Kasumi-1 (cell line): ENCODE results near the gene SNX12.

ENCODE experiments used
- DNase-seq, 2 experiments: peaks; one replicate each; lab custom pipeline; 2025; lab: John Stamatoyannopoulos, UW

Gene SNX12

DNA sequence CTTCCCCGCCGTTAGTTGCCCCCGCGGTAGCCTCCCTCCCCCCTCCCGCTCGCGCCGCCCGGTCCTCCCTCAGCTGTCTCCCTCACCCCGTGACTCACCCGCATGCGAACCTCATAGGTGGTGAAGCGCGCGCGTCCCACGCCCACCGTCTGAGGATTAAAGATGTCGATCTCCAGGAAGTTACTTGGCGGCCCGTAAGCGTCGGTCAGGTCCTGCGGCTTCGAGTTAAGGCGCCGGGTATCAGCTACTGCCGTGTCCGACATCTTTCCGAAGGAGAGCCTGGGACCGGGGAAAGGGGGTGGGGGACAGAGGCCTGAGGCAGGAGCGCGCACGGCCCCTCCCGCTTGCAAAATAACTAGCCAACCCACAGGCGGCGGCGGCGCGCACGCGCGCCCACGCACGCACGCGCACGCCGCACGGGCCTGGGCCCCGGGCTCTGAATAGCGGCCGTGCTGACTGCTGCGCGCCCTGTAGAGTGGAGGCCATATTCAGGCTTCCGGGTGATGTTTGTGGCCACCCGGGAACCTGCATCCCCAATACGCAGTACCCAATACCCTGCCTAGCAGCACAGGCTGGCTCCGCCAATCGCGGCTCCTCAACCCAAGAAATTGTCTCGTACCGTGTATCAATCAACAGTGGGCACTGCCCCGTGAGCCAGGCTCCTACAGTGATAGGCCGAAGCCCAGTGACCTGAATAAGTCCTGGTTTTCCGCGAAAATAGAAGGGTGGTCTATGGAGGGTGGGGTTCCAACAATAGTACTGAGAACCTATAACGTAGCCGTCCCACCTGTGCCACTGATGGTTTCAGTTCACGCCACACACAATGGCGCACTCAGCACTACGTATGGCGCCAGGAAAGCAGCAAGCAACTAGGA lies at the start of gene SNX12:
TSS of gene SNX12 (minus strand) at position 291 of the 875 bp plus-strand sequence. CDS start at position 263, 28 bp downstream.
- DNase-seq: peak; percentile 84 to 89

DNA sequence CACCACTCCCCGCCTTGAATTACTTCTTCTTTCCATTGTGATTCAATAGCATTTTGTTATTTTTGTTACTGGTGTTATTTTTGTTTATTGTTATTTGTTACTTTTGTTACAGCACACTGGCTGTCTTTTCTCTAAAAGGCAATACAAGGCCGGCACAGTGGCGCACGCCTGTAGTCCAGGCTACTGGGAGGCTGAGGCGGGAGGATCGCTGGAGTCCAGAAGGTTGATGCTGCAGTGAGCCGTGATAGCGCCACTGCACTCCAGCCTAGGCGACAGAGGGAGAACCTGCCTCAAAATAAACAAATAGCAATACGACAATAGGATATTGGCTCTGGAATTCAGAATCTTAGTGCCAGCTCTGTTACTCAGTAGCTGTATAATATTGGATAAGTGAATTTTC lies 49.2 kb upstream of the SNX12 start:
- DNase-seq: no peak

DNA sequence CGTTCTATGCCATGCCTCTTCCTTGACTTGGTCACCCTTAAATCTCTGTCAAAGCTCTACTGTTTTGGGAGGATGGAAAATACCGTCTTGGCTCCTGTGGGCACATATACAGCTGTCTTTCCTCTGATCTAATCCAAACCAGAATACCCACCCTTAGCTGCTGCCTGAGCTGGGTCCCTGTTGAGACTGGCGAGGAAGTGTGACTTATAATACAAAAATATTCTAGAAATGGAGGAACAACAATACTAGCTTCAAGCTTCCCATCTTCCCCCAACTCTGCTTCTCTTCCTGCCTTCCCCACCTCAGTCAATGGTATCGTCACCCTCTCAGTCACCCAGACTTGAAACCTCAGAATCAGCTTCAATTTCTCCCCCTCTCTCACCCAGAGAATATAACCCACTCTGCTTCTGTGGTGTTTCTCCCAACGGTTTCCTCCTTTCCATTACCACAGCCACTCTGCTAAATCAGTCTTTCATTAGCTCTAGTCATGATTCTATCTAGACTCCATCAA lies 43.8 kb upstream of the SNX12 start:
- peak; percentile 38 to 52 for DNase-seq

DNA sequence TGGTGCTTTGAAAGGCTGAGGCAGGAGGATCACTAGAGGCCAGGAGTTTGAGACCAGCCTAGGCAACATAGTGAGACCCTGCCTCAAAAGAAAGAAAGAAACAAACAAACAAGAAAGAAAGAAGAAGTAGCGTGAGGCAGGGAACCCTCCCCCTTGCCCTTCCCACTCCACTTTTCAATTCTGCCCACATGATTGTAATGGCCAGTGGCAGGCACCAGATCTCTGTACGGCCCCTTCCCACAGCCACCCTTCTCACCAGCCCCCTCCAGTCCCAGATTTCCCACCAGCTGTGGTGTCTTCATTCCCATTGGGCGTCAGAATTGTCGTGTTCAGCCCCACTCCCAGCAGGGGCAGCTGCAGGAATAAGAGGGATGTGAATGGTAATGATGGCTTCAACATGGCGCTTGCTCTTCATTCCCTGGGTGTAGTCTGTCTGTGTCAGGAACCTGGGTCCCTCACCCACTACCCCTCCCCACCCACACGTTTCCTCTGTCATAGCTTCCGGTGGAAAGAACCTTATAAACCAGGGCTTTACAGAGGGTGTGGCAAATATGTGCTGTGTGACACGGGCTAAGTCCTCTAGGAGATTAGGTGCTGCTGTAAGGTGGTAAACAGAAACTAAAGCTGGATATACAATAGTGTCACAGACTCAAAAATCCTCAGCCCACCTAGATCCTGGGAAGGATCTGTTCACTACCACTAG lies 43.2 kb upstream of the SNX12 start, which contains the start of gene IL2RG:
TSS of gene IL2RG (minus strand) at position 437 of the 703 bp plus-strand sequence. CDS start at position 399, 38 bp downstream.
- DNase-seq: peak; percentile 57 to 61

DNA sequence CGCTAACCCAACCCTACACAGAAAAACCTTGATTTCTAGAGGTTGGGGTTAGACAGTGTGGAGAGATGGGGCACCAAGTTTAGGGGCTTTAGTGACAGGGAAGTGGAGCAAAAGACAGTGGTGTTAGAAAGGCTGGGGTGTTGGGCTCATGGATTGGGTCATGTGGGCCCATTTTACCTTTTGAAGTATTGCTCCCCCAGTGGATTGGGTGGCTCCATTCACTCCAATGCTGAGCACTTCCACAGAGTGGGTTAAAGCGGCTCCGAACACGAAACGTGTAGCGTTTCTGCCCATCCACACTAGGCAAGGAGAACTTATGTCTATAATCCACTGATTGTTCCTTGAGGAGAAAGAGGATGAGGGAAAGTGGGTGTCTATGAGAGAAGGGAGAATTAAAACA lies 40.9 kb upstream of the SNX12 start:
- DNase-seq: no peak

DNA sequence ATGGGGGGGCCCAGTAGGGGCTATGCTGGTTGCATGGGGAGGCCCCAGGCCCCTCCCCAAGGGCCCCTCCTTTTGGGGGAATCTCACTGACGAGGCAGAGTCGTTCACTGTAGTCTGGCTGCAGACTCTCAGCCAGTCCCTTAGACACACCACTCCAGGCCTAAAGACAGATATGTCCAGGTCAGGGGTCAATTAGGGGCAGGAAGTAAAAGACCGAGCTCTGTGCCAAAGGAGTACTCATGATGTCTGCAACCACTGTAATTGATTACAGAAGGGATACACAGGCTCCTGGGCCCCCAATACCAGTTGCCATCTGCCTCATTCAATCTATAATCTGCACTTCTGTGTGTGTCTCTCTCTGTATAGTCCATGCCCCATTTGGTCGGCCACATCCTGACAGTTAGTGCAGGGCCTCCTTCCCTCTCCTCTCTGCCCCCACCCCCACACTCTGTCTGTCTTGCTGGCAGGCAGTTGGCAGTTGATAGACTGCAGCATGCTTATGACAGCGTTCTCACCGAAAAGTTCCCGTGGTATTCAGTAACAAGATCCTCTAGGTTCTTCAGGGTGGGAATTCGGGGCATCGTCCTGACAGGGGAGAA lies 39.7 kb upstream of the SNX12 start:
- peak; percentile 47 to 68 for DNase-seq

DNA sequence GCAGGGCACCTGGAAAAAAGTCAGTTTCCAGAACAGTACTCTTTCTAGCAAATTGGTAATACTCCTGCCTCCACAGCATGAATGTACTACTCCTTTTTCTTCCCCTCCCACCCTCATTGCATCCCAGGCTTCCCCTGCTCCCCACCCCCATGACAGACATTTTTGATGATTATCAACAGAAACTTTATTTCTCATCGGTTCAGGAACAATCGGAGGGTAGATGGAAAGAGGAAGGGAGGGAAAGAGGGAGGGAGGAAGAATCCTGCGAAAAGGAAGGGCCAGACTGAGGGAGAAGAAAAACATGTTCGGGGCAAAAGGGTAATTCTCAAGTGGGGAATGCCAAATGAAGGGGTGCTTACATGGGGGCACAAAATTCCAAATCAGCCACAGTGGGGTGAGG lies 39.1 kb upstream of the SNX12 start:
- no peak for DNase-seq

DNA sequence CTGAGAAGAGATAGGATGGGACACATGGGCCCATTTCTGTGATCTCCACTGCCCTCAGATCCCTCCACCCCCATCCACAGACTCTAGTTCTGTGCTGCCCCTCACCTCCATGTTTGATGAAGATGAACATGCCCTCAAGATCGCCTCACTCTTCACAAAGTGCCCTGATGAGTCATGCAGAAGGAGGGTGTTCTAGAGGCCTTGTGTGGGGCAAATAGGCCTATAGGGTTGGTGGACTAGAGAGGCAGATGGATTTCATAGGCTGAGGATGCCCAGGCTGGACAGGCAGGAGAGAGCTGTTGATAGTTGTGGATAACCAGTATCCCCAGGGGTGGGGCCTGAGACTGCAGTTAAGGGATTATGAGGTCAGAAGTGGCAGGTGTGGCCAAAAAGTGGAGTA lies 38.3 kb upstream of the SNX12 start, which contains the start of gene CXorf65:
TSS of gene CXorf65 (minus strand) at position 314 of the 400 bp plus-strand sequence. CDS start at position 130, 184 bp downstream.
- DNase-seq: peak; percentile 9 to 24

DNA sequence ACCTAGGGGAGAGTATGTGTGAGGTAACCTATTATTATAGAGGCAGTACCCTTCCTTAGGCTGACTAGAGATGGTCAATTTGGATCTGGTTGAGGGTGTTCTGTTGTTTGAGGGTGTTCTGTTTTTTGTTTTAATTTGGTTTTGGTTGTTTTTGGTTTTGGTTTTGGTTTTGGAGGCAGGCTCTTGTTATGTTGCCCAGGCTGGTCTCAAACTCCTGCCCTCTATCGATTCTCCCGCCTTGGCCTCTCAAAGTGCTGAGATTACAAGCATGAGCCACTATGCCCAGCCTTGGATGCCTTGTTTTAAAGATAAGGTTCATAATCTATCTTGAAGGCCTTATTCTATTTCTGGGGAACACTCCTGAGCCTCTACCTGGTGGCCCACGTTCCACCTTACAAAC lies 37.5 kb upstream of the SNX12 start:
- no peak for DNase-seq

DNA sequence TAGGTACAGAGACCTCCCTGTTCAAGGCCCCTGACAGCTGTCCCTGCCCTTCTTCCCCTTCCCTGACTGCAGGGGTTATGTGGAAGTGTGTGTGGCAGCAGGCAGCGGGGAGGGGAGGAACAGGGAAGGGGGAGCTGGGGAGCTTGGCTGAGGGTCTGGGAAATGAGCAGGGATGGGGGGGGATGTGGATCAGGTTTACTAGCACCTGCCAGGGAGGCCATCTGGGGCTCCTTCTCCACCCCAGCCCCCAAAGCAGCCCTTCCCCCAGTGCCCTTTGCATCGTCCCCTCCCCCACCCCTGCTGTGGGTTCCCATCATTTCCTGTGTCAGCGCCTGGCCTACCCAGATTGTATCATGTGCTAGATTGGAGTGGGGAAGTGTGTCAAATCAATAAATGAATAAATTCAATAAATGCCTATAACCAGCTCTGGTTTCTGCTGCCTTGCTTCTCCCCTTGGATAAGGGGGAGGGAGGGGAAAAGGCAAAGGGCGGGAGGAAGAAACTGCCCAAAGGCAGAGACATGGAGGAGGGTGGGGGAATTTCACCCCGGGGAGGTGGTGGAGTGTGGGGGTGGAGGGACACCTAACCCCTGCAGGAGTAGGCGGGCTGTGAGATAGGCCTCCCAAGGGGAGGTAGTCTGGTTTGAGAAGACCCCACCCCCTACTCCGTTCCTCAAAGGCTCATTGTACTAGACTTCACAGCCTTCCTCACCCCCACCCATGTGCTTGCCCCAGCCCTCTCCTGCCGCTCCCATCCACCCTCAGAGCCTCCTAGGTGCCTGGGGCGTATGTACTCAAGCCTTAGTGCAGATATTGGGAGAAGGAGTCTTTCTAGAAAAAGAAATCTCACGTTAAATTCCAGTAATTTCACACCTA lies 35.2 kb upstream of the SNX12 start:
- DNase-seq: peak; percentile 86 to 87

DNA sequence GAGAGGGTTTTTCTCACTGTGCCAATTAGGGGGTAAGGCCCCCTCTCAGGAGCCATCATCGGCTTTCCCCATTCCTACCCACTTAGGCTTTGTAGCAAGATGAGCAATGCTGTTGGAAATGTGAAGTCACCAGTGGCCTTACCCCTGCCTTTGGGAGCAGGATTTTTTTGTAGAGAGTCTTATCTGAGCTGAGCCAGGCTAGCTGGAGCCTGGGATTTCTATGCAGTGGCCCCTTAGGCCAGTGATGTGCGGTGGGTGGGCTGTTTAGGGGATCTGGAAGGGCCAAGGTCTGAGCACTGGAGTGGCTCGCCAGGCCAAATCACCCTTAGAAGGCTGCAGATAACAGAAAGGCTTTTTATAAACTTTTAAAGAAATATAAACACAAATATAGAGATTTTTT lies 34.2 kb upstream of the SNX12 start:
- DNase-seq: no peak

DNA sequence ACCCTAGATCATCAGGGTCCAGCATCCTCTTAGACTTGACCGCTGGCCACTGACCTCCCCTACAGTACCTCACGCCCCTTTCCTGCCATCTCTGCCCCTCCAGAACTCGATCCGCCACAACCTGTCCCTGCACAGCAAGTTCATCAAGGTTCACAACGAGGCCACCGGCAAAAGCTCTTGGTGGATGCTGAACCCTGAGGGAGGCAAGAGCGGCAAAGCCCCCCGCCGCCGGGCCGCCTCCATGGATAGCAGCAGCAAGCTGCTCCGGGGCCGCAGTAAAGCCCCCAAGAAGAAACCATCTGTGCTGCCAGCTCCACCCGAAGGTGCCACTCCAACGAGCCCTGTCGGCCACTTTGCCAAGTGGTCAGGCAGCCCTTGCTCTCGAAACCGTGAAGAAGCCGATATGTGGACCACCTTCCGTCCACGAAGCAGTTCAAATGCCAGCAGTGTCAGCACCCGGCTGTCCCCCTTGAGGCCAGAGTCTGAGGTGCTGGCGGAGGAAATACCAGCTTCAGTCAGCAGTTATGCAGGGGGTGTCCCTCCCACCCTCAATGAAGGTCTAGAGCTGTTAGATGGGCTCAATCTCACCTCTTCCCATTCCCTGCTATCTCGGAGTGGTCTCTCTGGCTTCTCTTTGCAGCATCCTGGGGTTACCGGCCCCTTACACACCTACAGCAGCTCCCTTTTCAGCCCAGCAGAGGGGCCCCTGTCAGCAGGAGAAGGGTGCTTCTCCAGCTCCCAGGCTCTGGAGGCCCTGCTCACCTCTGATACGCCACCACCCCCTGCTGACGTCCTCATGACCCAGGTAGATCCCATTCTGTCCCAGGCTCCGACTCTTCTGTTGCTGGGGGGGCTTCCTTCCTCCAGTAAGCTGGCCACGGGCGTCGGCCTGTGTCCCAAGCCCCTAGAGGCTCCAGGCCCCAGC lies 32.7 kb upstream of the SNX12 start:
- DNase-seq: no peak

DNA sequence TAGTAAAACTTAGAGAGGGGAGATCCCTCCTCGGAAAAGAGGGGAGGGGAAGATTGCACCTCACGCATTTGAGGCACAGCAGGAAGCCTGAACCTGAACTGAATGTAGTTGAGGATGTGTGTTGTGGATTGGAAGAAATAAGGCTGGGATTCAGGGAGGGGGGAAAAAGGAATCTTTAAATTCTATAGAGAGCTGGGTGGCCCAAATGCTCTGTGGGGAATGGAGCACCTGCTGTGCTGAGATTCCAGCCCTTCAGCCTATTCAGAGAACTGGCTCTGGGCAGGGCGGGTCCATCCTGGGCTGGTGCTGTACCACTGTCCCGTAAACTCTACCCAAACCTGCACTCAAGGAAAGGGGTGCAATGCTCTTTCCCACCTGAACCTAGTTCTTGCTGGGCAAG lies 31.6 kb upstream of the SNX12 start:
- no peak for DNase-seq

DNA sequence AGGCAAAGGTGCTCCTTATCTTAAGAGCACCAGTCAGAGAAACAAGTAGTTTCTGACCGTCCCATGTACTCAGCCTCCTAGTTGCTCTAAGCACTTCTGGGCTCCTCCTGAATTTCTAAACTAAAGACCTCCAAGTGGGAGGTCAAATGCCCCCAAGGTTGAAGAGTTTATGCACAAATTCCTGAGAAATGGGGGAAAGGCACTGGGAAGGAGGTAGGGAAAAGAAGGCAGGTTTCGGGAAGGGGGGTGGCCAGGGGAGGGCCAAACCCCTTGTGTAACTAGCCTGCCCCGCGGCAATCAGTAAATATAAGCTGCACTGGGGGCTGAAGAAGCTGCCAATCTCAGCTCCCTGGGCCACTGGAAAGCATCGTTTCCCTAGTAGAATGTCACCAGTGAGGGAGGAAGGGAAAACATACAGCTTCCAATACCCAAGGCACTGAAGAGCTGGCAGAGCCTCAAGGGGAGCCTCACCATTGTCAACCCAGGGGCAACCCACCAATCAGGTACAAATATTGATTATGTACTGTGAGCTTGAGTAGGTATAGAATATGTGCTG lies 30.9 kb upstream of the SNX12 start:
- no peak for DNase-seq

DNA sequence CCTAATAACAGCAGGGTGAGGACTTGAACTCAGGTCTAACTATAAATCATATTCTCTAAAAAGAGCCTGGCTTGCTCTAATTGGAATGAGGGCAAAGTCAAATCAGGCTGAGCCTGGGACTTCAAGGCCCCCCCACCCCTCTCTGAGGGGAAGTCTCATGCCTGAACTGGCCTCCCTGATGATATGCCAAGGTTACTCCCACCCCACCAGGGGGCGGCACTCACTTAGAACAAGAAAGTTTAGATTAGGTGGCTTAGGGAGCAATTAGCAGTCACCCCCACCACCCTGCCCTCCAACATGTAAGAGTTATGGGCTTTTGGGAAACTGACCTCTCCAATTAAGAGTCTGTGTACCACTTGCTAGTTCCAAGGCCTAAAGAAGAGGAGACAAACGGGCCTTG lies 30.2 kb upstream of the SNX12 start:
- DNase-seq: peak; percentile 66 to 79

DNA sequence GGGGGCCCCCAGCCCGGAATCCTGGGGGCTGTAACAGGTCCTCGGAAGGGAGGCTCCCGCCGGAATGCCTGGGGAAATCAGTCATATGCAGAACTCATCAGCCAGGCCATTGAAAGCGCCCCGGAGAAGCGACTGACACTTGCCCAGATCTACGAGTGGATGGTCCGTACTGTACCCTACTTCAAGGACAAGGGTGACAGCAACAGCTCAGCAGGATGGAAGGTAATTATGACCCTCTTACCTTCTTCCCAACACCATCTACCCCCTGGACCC lies 28.6 kb upstream of the SNX12 start:
- DNase-seq: no peak

DNA sequence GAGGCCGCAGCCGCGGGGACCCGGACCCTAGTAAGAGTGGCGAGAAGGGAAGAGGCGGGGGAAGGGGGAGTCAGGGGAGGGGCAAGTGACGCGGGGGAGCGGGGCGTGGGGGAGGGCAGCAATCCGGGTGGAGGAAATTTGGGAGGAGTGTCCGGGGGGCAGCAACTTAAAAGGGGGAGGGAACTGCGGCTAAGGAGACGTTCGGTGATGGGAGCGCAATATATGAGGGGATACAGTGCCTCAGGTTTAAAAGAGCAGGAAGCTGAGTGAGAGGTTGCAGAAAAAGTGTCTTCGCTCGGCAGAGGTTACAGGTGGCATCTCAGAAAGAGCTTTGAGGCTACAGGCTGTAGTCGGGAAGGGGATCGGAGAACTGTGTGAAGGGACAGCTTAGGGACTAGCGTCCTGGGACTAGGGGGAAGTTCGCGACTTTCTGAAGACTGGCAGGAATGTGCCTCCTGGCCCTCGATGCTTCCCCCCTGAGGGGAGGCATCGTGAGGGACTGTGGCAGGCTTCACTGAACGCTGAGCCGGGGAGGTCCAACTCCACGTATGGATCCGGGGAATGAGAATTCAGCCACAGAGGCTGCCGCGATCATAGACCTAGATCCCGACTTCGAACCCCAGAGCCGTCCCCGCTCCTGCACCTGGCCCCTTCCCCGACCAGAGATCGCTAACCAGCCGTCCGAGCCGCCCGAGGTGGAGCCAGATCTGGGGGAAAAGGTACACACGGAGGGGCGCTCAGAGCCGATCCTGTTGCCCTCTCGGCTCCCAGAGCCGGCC lies 28.0 kb upstream of the SNX12 start:
- peak; percentile 56 to 67 for DNase-seq

DNA sequence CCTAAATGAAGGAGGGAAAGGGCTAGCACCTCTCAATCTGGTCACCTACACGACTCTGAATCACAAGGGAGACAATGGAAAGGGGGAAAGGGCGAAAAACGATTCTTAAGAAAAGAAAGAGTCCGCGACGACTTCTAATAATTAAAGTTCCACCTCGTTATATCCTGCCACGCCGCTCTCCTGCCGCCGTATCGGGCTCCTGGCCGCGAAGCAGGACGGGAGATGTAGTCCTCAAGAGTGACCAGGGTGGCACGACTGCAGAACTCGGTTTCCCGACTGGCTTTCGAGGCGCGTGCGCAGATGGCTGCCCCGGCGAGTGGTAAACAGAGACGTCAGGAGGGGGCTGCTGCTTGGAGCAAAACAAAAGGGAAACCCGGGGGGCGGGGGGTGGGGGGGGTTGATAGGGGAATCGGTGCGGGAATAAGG lies 27.4 kb upstream of the SNX12 start, which contains the start of gene FOXO4:
TSS of gene FOXO4 (plus strand) at position 297 of the 426 bp plus-strand sequence. CDS start 678 bp downstream, outside the sequence.
- DNase-seq: peak; percentile 76 to 83

DNA sequence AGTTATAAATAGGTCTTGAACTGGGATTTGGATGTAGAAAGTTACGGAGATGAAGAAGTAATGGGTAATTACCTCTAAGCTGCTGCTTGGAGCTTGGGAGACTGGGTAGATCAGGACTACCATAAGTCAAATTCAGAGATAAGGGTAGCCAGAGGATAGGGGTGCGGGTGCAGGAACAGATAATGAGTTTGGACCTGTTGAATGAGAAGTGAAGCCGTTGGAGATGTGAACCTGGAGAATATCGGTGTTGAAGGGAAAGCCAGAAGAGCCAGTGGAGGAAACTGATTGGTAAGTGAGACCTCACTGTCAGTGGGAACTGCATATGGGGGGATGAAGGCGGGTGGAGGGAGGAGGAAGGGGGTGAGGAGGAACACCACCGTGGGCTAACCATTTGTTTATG lies 26.9 kb upstream of the SNX12 start:
- DNase-seq: no peak
